Measurements from ENCODE around the gene GAL3ST3. TPM values are rescaled to one million over a fixed set of nuclear protein-coding genes. Genes with fewer than 3 reads are reported as not detected.
A peak's percentile ranks its signal among the peaks of the same experiment; 100 is the strongest.

GAL3ST3 gene
- total and polyA plus RNA-seq, 2 experiments from 2014 or later = 15.6 to 63.4 TPM

- peak overlapping the region; percentile 94 for H2AFZ ChIP-seq
- H3K36me3 ChIP-seq (ENCODE audit: insufficient read depth) = no peaks in the 10 kb centered on the region
- H3K27me3 ChIP-seq (ENCODE audit: insufficient read depth) = 0 out of 2 replicates have a peak, but pooled peaks cover 10% of the 10 kb centered on the region
- H3K4me3 Mint-ChIP-seq = peak overlapping the region; percentile 51; the same call in 2 of the 3 replicates
- H3K27ac ChIP-seq (ENCODE audit: low read depth) = no peak overlapping the region
- peaks cover 21% of the 10 kb centered on the region for H3K27me3 Mint-ChIP-seq (ENCODE audit: insufficient read depth, low read depth, poor library complexity)
- H3K4me1 ChIP-seq (ENCODE audit: insufficient read depth) = no peaks in the 10 kb centered on the region
- H3K9me2 ChIP-seq (ENCODE audit: insufficient read depth) = no peaks in the 10 kb centered on the region
- H3K4me3 ChIP-seq = no peak overlapping the region
- no peaks in the 10 kb centered on the region for H3F3A ChIP-seq (replicated peaks; ENCODE audit: low read depth)
- TF ChIP-seq POLR2AphosphoS5 (IDR thresholded peaks at IDR 0.05; ENCODE audit: low read depth) = no peak
- TF ChIP-seq, protein P1, sequence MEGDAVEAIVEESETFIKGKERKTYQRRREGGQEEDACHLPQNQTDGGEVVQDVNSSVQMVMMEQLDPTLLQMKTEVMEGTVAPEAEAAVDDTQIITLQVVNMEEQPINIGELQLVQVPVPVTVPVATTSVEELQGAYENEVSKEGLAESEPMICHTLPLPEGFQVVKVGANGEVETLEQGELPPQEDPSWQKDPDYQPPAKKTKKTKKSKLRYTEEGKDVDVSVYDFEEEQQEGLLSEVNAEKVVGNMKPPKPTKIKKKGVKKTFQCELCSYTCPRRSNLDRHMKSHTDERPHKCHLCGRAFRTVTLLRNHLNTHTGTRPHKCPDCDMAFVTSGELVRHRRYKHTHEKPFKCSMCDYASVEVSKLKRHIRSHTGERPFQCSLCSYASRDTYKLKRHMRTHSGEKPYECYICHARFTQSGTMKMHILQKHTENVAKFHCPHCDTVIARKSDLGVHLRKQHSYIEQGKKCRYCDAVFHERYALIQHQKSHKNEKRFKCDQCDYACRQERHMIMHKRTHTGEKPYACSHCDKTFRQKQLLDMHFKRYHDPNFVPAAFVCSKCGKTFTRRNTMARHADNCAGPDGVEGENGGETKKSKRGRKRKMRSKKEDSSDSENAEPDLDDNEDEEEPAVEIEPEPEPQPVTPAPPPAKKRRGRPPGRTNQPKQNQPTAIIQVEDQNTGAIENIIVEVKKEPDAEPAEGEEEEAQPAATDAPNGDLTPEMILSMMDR (conservative IDR thresholded peaks at IDR 0.05; ENCODE audit: low read depth in 2 of 2) = peak; percentile 88 to 91
- no peaks in the 10 kb centered on the region; the same call in 2 of the 3 replicates for H3K36me3 Mint-ChIP-seq (ENCODE audit: low read depth)
- DNase-seq (ENCODE audit: low spot score) = peak; percentile 93
- no peaks in the 10 kb centered on the region for H3K79me2 ChIP-seq (replicated peaks; ENCODE audit: insufficient read depth)
- no peaks in the 10 kb centered on the region; the same call in 2 of the 3 replicates for H3K9me3 Mint-ChIP-seq
- peak overlapping the region; percentile 55; the same call in 1 of the 2 replicates for H3K4me2 ChIP-seq
- ATAC-seq = peak; percentile 99
- no peak overlapping the region for H3K27ac Mint-ChIP-seq
- peaks cover 3% of the 10 kb centered on the region; the same call in 1 of the 3 replicates for H3K4me1 Mint-ChIP-seq
- H4K20me1 ChIP-seq (replicated peaks; ENCODE audit: insufficient read depth) = no peaks in the 10 kb centered on the region
Measured at GRCh38 chr11:66022401-66023185, 26.4 kb downstream of the GAL3ST3 start.

DNA sequence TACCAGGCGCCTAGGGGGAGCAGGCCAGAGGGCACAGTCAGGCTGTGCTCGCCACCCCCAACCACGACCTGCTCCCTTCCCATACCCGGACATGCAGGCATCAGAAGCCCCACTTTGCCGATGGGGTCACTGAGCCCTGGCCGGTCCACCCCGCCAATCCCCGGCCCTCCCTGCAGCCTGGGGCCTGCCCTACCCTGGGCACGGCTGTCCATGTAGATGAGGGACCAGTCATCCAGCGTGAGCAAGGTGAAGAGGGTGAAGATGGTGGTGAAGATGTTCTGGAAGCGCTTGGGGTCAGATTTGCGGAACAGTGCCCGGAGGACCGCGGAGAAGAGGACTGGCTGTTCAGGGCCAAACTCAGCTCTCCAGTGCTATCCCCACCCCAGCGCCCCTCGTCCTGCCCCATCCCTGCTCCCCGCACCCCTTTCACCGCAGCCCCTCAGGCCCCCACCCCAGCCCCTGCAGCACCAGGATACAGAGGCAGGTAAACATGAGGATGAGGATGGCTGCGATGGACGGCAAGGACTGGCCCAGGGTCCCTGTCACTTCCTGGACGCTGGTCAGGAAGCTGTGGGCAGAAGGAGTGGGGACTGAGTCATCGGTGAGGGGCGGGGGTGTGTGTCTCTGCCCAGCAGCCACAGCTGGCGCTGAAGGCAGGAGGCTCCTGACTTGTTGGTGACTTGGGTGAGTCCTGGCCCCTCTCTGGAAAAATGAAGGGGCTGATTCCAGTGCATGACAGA lies 28.2 kb downstream of the GAL3ST3 start:
- no peaks in the 10 kb centered on the region; the same call in 2 of the 3 replicates for H3K9me3 Mint-ChIP-seq
- Histone ChIP-seq H3K79me2 (replicated peaks; ENCODE audit: insufficient read depth) (no peaks in the 10 kb centered on the region), H2AFZ (no peak overlapping the region), H3K4me1 (ENCODE audit: insufficient read depth) (no peaks in the 10 kb centered on the region), H3K4me2 (no peak overlapping the region), H3K36me3 (ENCODE audit: insufficient read depth) (no peaks in the 10 kb centered on the region), H3F3A (replicated peaks; ENCODE audit: low read depth) (no peaks in the 10 kb centered on the region), H3K27ac (ENCODE audit: low read depth) (no peak overlapping the region), H3K9me2 (ENCODE audit: insufficient read depth) (no peaks in the 10 kb centered on the region), H4K20me1 (replicated peaks; ENCODE audit: insufficient read depth) (no peaks in the 10 kb centered on the region), H3K27me3 (ENCODE audit: insufficient read depth) (0 out of 2 replicates have a peak, but pooled peaks cover 10% of the 10 kb centered on the region), H3K4me3 (no peak overlapping the region)
- peaks cover 3% of the 10 kb centered on the region; the same call in 1 of the 3 replicates for H3K4me1 Mint-ChIP-seq
- no peak for ATAC-seq
- H3K27me3 Mint-ChIP-seq (ENCODE audit: insufficient read depth, low read depth, poor library complexity) = peaks cover 20% of the 10 kb centered on the region
- H3K4me3 Mint-ChIP-seq = no peak overlapping the region
- no peaks in the 10 kb centered on the region; the same call in 2 of the 3 replicates for H3K36me3 Mint-ChIP-seq (ENCODE audit: low read depth)
- no peak overlapping the region for H3K27ac Mint-ChIP-seq
- DNase-seq (ENCODE audit: low spot score) = no peak
- no peak for TF ChIP-seq CREB1 (CRISPR knock-in tag; IDR thresholded peaks at IDR 0.05; ENCODE audit: low read depth)
- no peak for TF ChIP-seq JUNB (IDR thresholded peaks at IDR 0.05; ENCODE audit: unreplicated experiment)
- TF ChIP-seq, protein P2, sequence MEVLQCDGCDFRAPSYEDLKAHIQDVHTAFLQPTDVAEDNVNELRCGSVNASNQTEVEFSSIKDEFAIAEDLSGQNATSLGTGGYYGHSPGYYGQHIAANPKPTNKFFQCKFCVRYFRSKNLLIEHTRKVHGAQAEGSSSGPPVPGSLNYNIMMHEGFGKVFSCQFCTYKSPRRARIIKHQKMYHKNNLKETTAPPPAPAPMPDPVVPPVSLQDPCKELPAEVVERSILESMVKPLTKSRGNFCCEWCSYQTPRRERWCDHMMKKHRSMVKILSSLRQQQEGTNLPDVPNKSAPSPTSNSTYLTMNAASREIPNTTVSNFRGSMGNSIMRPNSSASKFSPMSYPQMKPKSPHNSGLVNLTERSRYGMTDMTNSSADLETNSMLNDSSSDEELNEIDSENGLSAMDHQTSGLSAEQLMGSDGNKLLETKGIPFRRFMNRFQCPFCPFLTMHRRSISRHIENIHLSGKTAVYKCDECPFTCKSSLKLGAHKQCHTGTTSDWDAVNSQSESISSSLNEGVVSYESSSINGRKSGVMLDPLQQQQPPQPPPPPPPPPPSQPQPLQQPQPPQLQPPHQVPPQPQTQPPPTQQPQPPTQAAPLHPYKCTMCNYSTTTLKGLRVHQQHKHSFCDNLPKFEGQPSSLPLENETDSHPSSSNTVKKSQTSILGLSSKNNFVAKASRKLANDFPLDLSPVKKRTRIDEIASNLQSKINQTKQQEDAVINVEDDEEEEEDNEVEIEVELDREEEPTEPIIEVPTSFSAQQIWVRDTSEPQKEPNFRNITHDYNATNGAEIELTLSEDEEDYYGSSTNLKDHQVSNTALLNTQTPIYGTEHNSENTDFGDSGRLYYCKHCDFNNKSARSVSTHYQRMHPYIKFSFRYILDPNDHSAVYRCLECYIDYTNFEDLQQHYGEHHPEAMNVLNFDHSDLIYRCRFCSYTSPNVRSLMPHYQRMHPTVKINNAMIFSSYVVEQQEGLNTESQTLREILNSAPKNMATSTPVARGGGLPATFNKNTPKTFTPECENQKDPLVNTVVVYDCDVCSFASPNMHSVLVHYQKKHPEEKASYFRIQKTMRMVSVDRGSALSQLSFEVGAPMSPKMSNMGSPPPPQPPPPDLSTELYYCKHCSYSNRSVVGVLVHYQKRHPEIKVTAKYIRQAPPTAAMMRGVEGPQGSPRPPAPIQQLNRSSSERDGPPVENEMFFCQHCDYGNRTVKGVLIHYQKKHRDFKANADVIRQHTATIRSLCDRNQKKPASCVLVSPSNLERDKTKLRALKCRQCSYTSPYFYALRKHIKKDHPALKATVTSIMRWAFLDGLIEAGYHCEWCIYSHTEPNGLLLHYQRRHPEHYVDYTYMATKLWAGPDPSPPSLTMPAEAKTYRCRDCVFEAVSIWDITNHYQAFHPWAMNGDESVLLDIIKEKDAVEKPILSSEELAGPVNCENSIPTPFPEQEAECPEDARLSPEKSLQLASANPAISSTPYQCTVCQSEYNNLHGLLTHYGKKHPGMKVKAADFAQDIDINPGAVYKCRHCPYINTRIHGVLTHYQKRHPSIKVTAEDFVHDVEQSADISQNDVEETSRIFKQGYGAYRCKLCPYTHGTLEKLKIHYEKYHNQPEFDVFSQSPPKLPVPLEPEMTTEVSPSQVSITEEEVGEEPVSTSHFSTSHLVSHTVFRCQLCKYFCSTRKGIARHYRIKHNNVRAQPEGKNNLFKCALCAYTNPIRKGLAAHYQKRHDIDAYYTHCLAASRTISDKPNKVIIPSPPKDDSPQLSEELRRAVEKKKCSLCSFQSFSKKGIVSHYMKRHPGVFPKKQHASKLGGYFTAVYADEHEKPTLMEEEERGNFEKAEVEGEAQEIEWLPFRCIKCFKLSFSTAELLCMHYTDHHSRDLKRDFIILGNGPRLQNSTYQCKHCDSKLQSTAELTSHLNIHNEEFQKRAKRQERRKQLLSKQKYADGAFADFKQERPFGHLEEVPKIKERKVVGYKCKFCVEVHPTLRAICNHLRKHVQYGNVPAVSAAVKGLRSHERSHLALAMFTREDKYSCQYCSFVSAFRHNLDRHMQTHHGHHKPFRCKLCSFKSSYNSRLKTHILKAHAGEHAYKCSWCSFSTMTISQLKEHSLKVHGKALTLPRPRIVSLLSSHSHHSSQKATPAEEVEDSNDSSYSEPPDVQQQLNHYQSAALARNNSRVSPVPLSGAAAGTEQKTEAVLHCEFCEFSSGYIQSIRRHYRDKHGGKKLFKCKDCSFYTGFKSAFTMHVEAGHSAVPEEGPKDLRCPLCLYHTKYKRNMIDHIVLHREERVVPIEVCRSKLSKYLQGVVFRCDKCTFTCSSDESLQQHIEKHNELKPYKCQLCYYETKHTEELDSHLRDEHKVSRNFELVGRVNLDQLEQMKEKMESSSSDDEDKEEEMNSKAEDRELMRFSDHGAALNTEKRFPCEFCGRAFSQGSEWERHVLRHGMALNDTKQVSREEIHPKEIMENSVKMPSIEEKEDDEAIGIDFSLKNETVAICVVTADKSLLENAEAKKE (CRISPR knock-in tag; IDR thresholded peaks at IDR 0.05) = no peak
- no peak for TF ChIP-seq EZH2 (IDR thresholded peaks at IDR 0.05; ENCODE audit: low read depth, unreplicated experiment)
- TF ChIP-seq, protein P1 (conservative IDR thresholded peaks at IDR 0.05; ENCODE audit: low read depth in 2 of 2) = no peak
- no peak for TF ChIP-seq STAT1 (IDR thresholded peaks at IDR 0.05; ENCODE audit: unreplicated experiment)
- TF ChIP-seq EZH2phosphoT487 (IDR thresholded peaks at IDR 0.05; ENCODE audit: unreplicated experiment) = no peak
